WTC11 (cell line): Measurements from ENCODE around the gene SLC25A26. TPM values are rescaled to one million over a fixed set of nuclear protein-coding genes. Genes with fewer than 3 reads are reported as not detected.

Source experiments
- ATAC-seq: fragments of 200-7000 bp; cut with Tn5 transposase; 2 replicates; pipeline ENCODE4 v1.10.0; 2021; ENCODE audit warnings: mild to moderate bottlenecking, moderate library complexity
- CTCF ChIA-PET: fragments of 300-600 bp; sonication (Branson Sonifier 250); formaldehyde crosslinking; loops from one replicate; lab custom pipeline; 2021; ENCODE audit warnings: antibody characterized with exemption; lab: Charles Lee
- POLR2A ChIA-PET: fragments of 350-600 bp; sonication (Branson Sonifier 250); formaldehyde crosslinking; loops from one replicate; lab custom pipeline; 2021; ENCODE audit warnings: antibody characterized with exemption; lab: Charles Lee
- DNase-seq: peaks from one replicate; pipeline ENCODE4 v3.0.0; 2021; ENCODE audit warnings: low spot score
- H3K27ac Mint-ChIP-seq: 2 replicates; pipeline ENCODE4 v1.8.0; 2021; ENCODE audit warnings: mixed read lengths
- H3K27me3 Mint-ChIP-seq: 2 replicates; pipeline ENCODE4 v1.8.0; 2021; ENCODE audit warnings: low read depth, mild to moderate bottlenecking, moderate library complexity, mixed read lengths
- H3K36me3 Mint-ChIP-seq: 2 replicates; pipeline ENCODE4 v1.8.0; 2021; ENCODE audit warnings: mixed read lengths
- H3K4me1 Mint-ChIP-seq: 2 replicates; pipeline ENCODE4 v1.8.0; 2022; ENCODE audit warnings: mixed read lengths
- H3K4me3 Mint-ChIP-seq: 2 replicates; pipeline ENCODE4 v1.8.0; 2021; ENCODE audit warnings: mild to moderate bottlenecking, moderate library complexity, mixed read lengths
- H3K9me3 Mint-ChIP-seq: 2 replicates; pipeline ENCODE4 v1.8.0; 2021; ENCODE audit warnings: mixed read lengths
- ARID4B ChIP-seq: sonication (generic); formaldehyde crosslinking; IDR thresholded peaks from 2 replicates; pipeline ENCODE4 v1.8.0; 2023; ENCODE audit warnings: missing genetic modification reagents, mild to moderate bottlenecking, borderline replicate concordance
- ATF3 ChIP-seq: sonication (generic); formaldehyde crosslinking; conservative IDR thresholded peaks from 2 replicates; pipeline ENCODE4 v1.8.1; 2022; ENCODE audit warnings: mild to moderate bottlenecking, missing genetic modification reagents
- E2F5 ChIP-seq: sonication (generic); formaldehyde crosslinking; IDR thresholded peaks from 2 replicates; pipeline ENCODE4 v1.8.1; 2022; ENCODE audit warnings: mild to moderate bottlenecking, moderate library complexity, missing genetic modification reagents
- EMX1 ChIP-seq: fragments of 250-450 bp; sonication (Bioruptor Pico); IDR thresholded peaks from 2 replicates; pipeline ENCODE4 v1.8.0; 2021; ENCODE audit warnings: mild to moderate bottlenecking
- GRHL2 ChIP-seq: fragments of 250-450 bp; sonication (Bioruptor Pico); IDR thresholded peaks from 2 replicates; pipeline ENCODE4 v1.8.0; 2022; ENCODE audit warnings: mild to moderate bottlenecking, moderate library complexity; ENCODE audit not compliant: insufficient replicate concordance, severe bottlenecking
- JAZF1 ChIP-seq: fragments of 250-450 bp; sonication (Bioruptor Pico); IDR thresholded peaks from 2 replicates; pipeline ENCODE4 v1.9.0; 2021; ENCODE audit warnings: moderate library complexity, mild to moderate bottlenecking, inconsistent platforms
- MLX ChIP-seq: sonication (generic); formaldehyde crosslinking; IDR thresholded peaks from 2 replicates; pipeline ENCODE4 v1.8.1; 2023; ENCODE audit warnings: mild to moderate bottlenecking, missing genetic modification reagents, moderate library complexity
- PRDM15 ChIP-seq: sonication (generic); formaldehyde crosslinking; IDR thresholded peaks from 2 replicates; pipeline ENCODE4 v1.8.0; 2022; ENCODE audit warnings: missing genetic modification reagents
- PRRX2 ChIP-seq: fragments of 250-450 bp; sonication (Bioruptor Pico); IDR thresholded peaks from 2 replicates; pipeline ENCODE4 v1.8.0; 2021; ENCODE audit warnings: mild to moderate bottlenecking
- TCF7 ChIP-seq: sonication (generic); formaldehyde crosslinking; IDR thresholded peaks from 2 replicates; pipeline ENCODE4 v1.8.0; 2022; ENCODE audit warnings: mild to moderate bottlenecking, low read depth, missing genetic modification reagents, moderate library complexity
- ZNF121 ChIP-seq: sonication (generic); formaldehyde crosslinking; IDR thresholded peaks from 2 replicates; pipeline ENCODE4 v1.8.0; 2023; ENCODE audit warnings: missing genetic modification reagents
- ZNF416 ChIP-seq: fragments of 250-450 bp; sonication (Bioruptor Pico); IDR thresholded peaks from 2 replicates; pipeline ENCODE4 v1.9.0; 2021; ENCODE audit warnings: mild to moderate bottlenecking, inconsistent platforms
- ZSCAN18 ChIP-seq: fragments of 250-450 bp; sonication (Bioruptor Pico); IDR thresholded peaks from 2 replicates; pipeline ENCODE4 v2.1.2; 2022; ENCODE audit warnings: mild to moderate bottlenecking, moderate library complexity
- total RNA-seq: library from RNA; stranded (reverse); gene quantifications from 3 replicates; pipeline ENCODE4 v1.2.3, GENCODE V29; 2021

SLC25A26 gene
- total RNA-seq, 1 experiment from 2014 or later, result 29.1 TPM

- TF ChIP-seq ZSCAN18, result no peak
- no peak for TF ChIP-seq E2F5 (CRISPR knock-in tag)
These were observed 15.5 kb downstream of the SLC25A26 start (continued) for GRCh38 chr3:66236281-66236680.

- Mint-ChIP-seq H3K9me3 (peaks cover 10% of the 10 kb centered on the region; the same call in 1 of the 2 replicates), H3K36me3 (peaks cover 16% of the 10 kb centered on the region), H3K27me3 (no peaks in the 10 kb centered on the region), H3K27ac (peak overlapping the region; percentile 0; the same call in 1 of the 2 replicates), H3K4me1 (peaks cover 13% of the 10 kb centered on the region), H3K4me3 (no peak overlapping the region)
- TF ChIP-seq GRHL2 (CRISPR knock-in tag) (no peak), ARID4B (CRISPR knock-in tag) (no peak), ATF3 (CRISPR knock-in tag) (no peak), PRRX2 (CRISPR knock-in tag) (no peak), PRDM15 (CRISPR knock-in tag) (no peak), E2F5 (CRISPR knock-in tag) (no peak), ZNF416 (no peak), EMX1 (CRISPR knock-in tag) (no peak), JAZF1 (no peak), MLX (CRISPR knock-in tag) (no peak), ZNF121 (no peak), TCF7 (CRISPR knock-in tag) (no peak)
- ChIA-PET CTCF (interaction anchor here (1.1 kb wide), 1 partner anchor 42 kb away, joined by 3 read pairs; no protein-coding TSS in a partner anchor), POLR2A (no interaction called here)
- no peak for DNase-seq
- ATAC-seq, result no peak
These were observed 16.8 kb downstream of the SLC25A26 start for GRCh38 chr3:66237552-66237951.
